GM12864 (cell line): ENCODE data around the gene OR5H6.
"Not testable (repeated sequence)": the region's sequence is repeated elsewhere in the genome, so short reads cannot be mapped to it uniquely, and the experiment has no call there.

ENCODE experiments used
- DNase-seq: peaks from one replicate; pipeline ENCODE4 v3.0.0-alpha.2; 2011; ENCODE audit warnings: low read depth
- H3K4me3 ChIP-seq: 2 replicates; pipeline ENCODE4 v1.5.1; 2011; ENCODE audit warnings: mild to moderate bottlenecking, low read depth, low read length, control low read depth
- TF ChIP-seq, protein P1 (sequence below): IDR thresholded peaks from 2 replicates; pipeline ENCODE4 v1.5.1; 2011; ENCODE audit warnings: low read depth, mild to moderate bottlenecking, moderate library complexity, low read length, control low read depth, inconsistent platforms; ENCODE audit errors: missing control alignments

Gene OR5H6

DNA sequence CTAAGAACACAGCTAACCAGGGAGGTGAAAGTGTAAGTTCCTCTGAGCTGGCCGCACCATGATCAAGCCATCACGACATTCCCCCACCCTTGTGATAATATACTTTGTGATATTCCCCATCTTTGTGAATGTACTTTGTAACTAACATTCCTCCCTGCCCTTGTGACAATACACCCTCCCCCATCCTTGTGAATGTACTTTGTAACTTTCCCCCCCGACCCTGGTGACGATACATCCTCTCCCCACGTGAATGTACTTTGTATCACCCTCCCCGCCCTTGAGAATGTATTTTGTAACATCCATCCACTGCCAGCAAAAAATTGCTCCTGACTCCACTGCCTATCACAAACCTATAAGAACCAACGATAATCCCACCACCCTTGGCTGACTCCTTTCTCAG is 20.2 kb upstream of the OR5H6 start:
- no peak overlapping the region for H3K4me3 ChIP-seq
- TF ChIP-seq, protein P1, sequence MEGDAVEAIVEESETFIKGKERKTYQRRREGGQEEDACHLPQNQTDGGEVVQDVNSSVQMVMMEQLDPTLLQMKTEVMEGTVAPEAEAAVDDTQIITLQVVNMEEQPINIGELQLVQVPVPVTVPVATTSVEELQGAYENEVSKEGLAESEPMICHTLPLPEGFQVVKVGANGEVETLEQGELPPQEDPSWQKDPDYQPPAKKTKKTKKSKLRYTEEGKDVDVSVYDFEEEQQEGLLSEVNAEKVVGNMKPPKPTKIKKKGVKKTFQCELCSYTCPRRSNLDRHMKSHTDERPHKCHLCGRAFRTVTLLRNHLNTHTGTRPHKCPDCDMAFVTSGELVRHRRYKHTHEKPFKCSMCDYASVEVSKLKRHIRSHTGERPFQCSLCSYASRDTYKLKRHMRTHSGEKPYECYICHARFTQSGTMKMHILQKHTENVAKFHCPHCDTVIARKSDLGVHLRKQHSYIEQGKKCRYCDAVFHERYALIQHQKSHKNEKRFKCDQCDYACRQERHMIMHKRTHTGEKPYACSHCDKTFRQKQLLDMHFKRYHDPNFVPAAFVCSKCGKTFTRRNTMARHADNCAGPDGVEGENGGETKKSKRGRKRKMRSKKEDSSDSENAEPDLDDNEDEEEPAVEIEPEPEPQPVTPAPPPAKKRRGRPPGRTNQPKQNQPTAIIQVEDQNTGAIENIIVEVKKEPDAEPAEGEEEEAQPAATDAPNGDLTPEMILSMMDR: no peak
- DNase-seq: no peak

DNA sequence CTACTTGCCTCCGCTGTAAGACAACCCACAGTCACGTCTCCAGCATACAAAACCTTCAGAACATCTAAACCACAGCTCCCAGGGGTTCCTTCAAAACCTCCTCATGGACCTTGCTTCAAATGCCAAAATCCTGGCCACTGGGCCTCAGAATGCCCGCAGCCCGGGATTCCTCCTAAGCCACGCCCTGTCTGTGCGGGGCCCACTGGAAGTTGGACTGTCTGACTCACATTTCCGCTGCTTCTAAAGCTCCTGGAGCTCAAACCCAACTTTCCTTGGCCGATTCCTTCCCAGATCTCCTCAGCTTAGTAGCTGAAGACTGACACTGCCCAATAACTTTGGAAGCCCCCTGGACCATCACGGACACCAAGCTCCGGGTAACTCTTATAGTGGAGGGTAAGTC is 17.9 kb upstream of the OR5H6 start:
- no peak overlapping the region for H3K4me3 ChIP-seq
- TF ChIP-seq, protein P1: no peak
- DNase-seq: no peak

DNA sequence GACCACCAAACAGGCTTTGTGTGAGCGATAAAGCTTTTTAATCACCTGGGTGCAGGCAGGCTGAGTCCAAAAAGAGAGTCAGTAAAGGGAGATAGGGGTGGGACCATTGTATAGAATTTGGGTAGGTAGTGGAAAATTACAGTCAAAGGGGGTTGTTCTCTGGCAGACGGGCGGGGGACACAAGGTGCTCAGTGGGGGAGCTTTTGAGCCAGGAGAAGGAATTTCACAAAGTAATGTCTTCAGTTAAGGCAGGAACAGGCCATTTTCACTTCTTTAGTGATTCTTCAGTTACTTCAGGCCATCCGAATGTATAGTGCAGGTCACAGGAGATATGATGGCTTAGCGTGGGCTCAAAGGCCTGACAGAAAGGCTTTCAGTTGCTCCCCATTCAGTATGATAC is 8.0 kb upstream of the OR5H6 start:
- H3K4me3 ChIP-seq, DNase-seq: not testable (repeated sequence)

DNA sequence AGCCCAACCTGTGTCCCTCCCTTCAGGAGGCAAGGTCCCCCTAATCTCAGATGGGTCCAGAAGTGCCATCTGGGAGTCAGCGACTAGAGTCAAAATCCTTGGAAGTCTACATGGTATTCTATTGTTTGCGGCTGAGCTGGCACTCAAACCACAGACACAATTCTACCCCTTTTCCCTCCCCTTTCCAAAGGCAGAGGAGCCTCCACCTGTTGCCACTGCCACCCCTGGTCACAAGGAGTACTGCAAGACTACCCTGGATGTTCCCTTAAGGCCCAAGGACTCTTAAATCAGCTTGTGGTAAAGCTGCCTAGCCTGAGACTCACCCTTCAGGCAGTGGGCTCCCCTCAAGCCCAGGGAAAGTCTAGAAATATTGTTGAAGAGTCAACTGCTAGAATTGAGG is 4.3 kb upstream of the OR5H6 start:
- DNase-seq: no peak
- H3K4me3 ChIP-seq: no peak overlapping the region
- TF ChIP-seq, protein P1: peak; percentile 69

DNA sequence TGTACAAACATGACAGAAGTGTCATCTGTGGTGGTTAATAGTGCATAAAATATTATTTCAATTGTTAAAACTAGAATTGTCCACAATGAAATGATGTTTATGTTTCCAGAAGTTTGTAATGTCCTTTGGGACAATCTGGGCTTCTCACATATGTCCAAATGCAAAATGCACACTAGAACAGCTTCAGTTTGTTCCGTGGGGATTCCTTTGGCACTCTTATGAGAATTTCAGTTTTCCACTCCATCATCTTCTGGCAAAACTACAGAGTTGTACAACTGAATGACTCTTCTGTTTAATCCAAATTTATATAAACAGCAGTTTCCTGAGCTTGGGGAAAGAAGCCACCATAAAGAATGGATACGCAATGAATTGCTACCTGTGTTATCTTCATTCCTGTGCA is 2.0 kb upstream of the OR5H6 start:
- no peak overlapping the region for H3K4me3 ChIP-seq
- no peak for DNase-seq
- TF ChIP-seq, protein P1: no peak

DNA sequence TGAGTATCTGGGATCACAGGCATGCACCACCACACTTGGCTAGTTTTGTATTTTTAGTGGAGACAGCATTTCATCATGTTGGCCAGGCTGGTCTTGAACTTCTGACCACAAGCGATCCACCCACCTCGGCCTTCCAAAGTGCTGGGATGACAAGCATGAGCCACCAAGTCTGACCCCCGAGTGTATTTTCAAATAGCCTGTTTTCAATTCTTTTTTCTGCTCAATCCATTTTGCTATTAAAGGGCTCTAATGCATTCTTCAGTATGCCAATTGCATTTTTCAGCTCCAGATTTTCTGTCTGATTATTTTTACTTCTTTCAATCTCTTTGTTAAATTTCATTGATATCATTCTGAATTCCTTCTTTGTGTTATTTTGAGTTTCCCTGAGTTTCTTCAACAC is 5.8 kb downstream of the OR5H6 start:
- no peak for DNase-seq
- TF ChIP-seq, protein P1: no peak
- H3K4me3 ChIP-seq: no peak overlapping the region

GRCh38 chr3:98272126-98272525 is 8.1 kb downstream of the OR5H6 start:
- no peak overlapping the region for H3K4me3 ChIP-seq
- TF ChIP-seq, protein P1: no peak
- no peak for DNase-seq

- DNase-seq: no peak
- no peak overlapping the region for H3K4me3 ChIP-seq
- TF ChIP-seq, protein P1: no peak
Observed at GRCh38 chr3:98274914-98275313, 10.9 kb downstream of the OR5H6 start.
